OCI-LY3 (cell line): ENCODE data around the gene GNG13.

Experiments used
- H2AFZ ChIP-seq: fragments of 200-600, 300-600 bp; shearing (Covaris generic); 2 replicates; pipeline ENCODE4 v1.6.0; 2014; ENCODE audit warnings: antibody characterized with exemption, low read depth, low read length
- H3K27ac ChIP-seq: fragments of 200-600, 300-600 bp; sonication (generic); 2 replicates; pipeline ENCODE4 v1.5.1; 2014; ENCODE audit warnings: mild to moderate bottlenecking, low read length, moderate library complexity, mixed read lengths
- H3K27me3 ChIP-seq: fragments of 200-600, 300-600 bp; sonication (generic); 2 replicates; pipeline ENCODE4 v1.6.1; 2014; ENCODE audit warnings: low read depth, low read length, mixed read lengths
- H3K36me3 ChIP-seq: fragments of 200-600, 300-600 bp; sonication (generic); replicated peaks from 2 replicates; pipeline ENCODE3; 2014; ENCODE audit warnings: low read depth, low read length, mixed read lengths
- H3K4me1 ChIP-seq: fragments of 300-600, 200-600 bp; sonication (generic); 2 replicates; pipeline ENCODE4 v1.6.1; 2014; ENCODE audit warnings: low read length, mixed read lengths
- H3K4me2 ChIP-seq: fragments of 200-600, 300-600 bp; sonication (generic); 2 replicates; pipeline ENCODE4 v1.6.1; 2014; ENCODE audit warnings: low read length, mixed read lengths
- H3K4me3 ChIP-seq: fragments of 300-600, 200-600 bp; sonication (generic); 2 replicates; pipeline ENCODE4 v1.5.1; 2014; ENCODE audit warnings: antibody characterized with exemption, mild to moderate bottlenecking, low read length, moderate library complexity
- H3K79me2 ChIP-seq: fragments of 300-600, 200-600 bp; shearing (Covaris generic); 2 replicates; pipeline ENCODE4 v1.6.1; 2014; ENCODE audit warnings: mild to moderate bottlenecking, low read length, mixed read lengths
- H3K9ac ChIP-seq: fragments of 300-600, 200-600 bp; shearing (Covaris generic); 2 replicates; pipeline ENCODE4 v1.6.0; 2014; ENCODE audit warnings: mild to moderate bottlenecking, low read length, moderate library complexity
- H3K9me3 ChIP-seq: fragments of 200-600, 300-600 bp; shearing (Covaris generic); 2 replicates; pipeline ENCODE4 v1.6.1; 2014; ENCODE audit warnings: low read length, mixed read lengths; ENCODE audit not compliant: insufficient read depth
- H4K20me1 ChIP-seq: fragments of 200-600, 300-600 bp; sonication (generic); 2 replicates; pipeline ENCODE4 v1.6.1; 2016; ENCODE audit warnings: low read length, mixed read lengths; ENCODE audit not compliant: insufficient read depth
- EZH2phosphoT487 ChIP-seq: fragments of 200-600 bp; shearing (Covaris generic); IDR thresholded peaks from 2 replicates; pipeline ENCODE4 v1.6.1; 2018; ENCODE audit warnings: antibody characterized with exemption, mixed run types, low read depth
- TF ChIP-seq, protein P1 (sequence below): fragments of 200-600, 300-600 bp; sonication (generic); IDR thresholded peaks from 2 replicates; pipeline ENCODE4 v1.5.1; 2014; ENCODE audit warnings: antibody characterized with exemption, low read length, low read depth

GNG13 gene

GRCh38 chr16:787321-787966 is 13.1 kb downstream of the GNG13 start:
- Histone ChIP-seq H3K9me3 (no peaks in the 10 kb centered on the region), H3K4me2 (peak overlapping the region; percentile 82), H4K20me1 (no peaks in the 10 kb centered on the region), H2AFZ (no peak overlapping the region), H3K9ac (peak overlapping the region; percentile 74), H3K36me3 (peaks cover 8% of the 10 kb centered on the region), H3K4me1 (peaks cover 12% of the 10 kb centered on the region), H3K27me3 (peaks cover 6% of the 10 kb centered on the region; the same call in 1 of the 2 replicates), H3K27ac (no peak overlapping the region), H3K4me3 (peak overlapping the region; percentile 88), H3K79me2 (peaks cover 25% of the 10 kb centered on the region)
- TF ChIP-seq, protein P1, sequence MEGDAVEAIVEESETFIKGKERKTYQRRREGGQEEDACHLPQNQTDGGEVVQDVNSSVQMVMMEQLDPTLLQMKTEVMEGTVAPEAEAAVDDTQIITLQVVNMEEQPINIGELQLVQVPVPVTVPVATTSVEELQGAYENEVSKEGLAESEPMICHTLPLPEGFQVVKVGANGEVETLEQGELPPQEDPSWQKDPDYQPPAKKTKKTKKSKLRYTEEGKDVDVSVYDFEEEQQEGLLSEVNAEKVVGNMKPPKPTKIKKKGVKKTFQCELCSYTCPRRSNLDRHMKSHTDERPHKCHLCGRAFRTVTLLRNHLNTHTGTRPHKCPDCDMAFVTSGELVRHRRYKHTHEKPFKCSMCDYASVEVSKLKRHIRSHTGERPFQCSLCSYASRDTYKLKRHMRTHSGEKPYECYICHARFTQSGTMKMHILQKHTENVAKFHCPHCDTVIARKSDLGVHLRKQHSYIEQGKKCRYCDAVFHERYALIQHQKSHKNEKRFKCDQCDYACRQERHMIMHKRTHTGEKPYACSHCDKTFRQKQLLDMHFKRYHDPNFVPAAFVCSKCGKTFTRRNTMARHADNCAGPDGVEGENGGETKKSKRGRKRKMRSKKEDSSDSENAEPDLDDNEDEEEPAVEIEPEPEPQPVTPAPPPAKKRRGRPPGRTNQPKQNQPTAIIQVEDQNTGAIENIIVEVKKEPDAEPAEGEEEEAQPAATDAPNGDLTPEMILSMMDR: no peak
- no peak for TF ChIP-seq EZH2phosphoT487

DNA sequence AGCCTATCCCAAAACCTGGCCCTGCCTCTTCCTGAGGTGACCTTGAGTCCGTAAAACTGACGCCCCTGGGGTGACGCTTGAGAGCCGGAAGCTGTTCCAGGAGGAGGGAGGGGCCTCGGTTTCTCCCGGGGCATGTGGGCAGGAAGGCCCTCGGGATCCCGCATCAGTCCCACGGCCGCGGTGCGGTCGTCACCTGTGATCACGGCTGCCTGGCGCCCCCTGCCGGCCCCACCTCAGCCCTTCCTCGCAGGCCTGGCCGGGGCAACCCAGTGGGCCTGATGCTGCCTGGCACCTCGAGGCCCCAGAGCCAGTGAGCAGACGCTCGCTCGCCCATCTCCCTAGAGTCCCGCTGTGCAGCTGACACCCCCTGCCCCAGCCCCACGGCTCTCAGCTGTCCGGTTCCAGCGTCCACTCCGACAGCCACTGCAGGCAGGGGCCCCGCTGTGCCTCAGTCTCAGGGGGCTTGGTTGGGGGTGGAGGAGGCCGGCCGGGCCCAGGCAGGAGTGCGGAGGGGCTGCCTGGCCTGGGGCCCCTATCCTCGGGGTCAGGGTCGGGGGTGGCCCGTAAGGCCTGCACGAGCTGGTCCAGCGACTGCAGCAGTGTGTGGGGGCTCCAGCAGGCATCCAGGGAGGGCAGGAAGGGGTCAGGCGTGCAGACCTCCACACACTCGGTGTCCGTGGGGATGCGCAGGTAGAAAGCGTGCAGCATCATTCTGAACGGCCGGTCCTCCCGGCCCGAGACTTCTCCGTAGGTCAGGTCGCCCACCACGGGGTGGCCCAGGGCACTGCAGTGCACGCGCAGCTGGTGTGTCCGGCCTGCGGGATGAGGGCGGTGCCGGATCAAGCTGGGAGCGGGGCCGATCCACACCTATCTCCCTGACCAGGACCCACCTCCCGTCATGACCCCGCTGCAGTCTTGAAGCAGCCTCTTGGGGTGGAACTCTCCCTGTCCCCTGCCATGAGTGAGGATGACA is 14.7 kb downstream of the GNG13 start:
- Histone ChIP-seq H3K27me3 (peaks cover 6% of the 10 kb centered on the region; the same call in 1 of the 2 replicates), H3K4me1 (peaks cover 12% of the 10 kb centered on the region), H2AFZ (no peak overlapping the region), H3K79me2 (peaks cover 25% of the 10 kb centered on the region), H3K9ac (no peak overlapping the region), H3K36me3 (peaks cover 3% of the 10 kb centered on the region), H3K4me2 (no peak overlapping the region), H3K27ac (no peak overlapping the region), H3K4me3 (no peak overlapping the region), H4K20me1 (no peaks in the 10 kb centered on the region), H3K9me3 (no peaks in the 10 kb centered on the region)
- no peak for TF ChIP-seq EZH2phosphoT487
- TF ChIP-seq, protein P1: peak; percentile 82

DNA sequence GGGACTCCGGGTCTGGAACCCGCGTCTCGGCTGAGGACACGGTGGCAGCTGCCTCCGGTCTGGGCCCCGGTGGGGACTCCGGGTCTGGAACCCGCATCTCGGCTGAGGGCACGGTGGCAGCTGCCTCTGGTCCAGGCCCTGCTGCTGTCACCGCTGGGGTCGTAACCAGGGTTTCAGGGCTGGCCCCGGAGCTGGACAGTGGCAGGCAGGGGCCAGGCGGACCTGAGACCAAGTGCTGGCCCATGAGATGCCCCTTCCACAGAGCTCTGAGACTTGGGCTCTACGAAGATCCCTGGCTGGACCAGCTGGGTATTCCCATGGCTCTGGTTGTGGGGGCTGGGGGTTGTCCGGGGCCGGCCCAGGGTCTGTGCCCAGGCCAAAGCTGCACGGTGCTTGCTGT is 16.1 kb downstream of the GNG13 start:
- Histone ChIP-seq H3K27ac (no peak overlapping the region), H3K4me3 (no peak overlapping the region), H3K36me3 (no peaks in the 10 kb centered on the region), H4K20me1 (no peaks in the 10 kb centered on the region), H3K79me2 (peaks cover 23% of the 10 kb centered on the region), H3K4me2 (no peak overlapping the region), H3K4me1 (peaks cover 10% of the 10 kb centered on the region), H3K9ac (no peak overlapping the region), H3K27me3 (peaks cover 6% of the 10 kb centered on the region; the same call in 1 of the 2 replicates), H2AFZ (no peak overlapping the region), H3K9me3 (no peaks in the 10 kb centered on the region)
- TF ChIP-seq, protein P1: no peak
- no peak for TF ChIP-seq EZH2phosphoT487
